Spleen (tissue), 7 donors: ENCODE measurements around the gene OBSCN.

Source experiments
- POLR2A ChIP-seq, 3 donors: fragments of 450-650 bp; IDR thresholded peaks; one replicate each; pipeline ENCODE4 v1.5.1; 2017; ENCODE audit warnings: antibody characterized with exemption in 3 of 3, mild to moderate bottlenecking in 1 of 3
- TF ChIP-seq, protein P1 (sequence below), 11 experiments: fragments of 200-600 bp in 7 of 11; fragments of 450-650 bp in 4 of 11; sonication (generic) in 4 of 11; IDR thresholded peaks in 8 of 11; conservative IDR thresholded peaks in 3 of 11; 1 replicate in 7 of 11; 2 replicates in 4 of 11; pipeline versions ENCODE4 v1.4.0 to v1.8.0; 2016 to 2021; ENCODE audit warnings: antibody characterized with exemption in 11 of 11, inconsistent platforms in 4 of 11, mild to moderate bottlenecking in 1 of 11
- donor health status: DM: no; HTN: no; CAD: no; lungs with moderate emphysema.
- donor health status: DM: no; HTN: no; CAD: no.
- donor health status: DM: no; HTN: no; CAD: no.

DNA sequence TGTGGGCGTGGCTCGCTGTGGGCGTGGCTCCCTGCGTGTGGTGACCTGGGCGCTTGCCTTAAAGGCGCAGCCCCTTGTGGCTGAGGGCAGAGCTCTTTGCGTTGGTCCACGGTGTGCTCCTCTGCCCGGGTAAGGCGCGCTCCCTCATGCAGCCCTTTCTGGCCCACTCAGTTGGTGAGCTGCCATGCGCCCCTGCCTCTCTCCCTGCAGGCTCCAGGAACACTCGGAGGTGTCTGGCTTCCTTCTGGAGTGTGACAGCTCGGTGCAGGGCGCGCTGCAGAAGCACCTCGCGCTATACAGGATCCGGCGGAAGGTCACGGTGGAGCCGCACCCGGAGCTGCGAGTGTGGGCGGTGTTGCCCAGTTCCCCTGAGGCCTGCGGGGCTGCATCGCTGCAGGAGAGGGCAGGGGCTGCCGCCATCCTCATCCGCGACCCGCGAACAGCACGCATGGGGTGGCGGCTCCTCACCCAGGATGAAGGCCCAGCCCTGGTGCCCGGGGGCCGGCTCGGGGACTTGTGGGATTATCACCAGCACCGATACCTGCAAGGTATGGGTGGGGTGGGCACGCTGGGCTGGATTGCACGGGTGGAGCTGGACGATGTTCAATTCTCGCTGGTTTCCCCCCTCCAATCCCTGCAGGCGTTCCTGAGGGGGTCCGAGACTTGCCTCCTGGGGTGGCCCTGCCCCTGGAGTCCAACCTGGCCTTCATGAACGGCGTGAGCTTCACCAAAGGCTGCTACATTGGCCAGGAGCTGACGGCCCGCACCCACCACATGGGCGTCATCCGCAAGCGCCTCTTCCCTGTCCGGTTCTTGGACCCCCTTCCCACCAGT, 33.1 kb upstream of the OBSCN start:
- no peak for TF ChIP-seq POLR2A (IDR thresholded peaks at IDR 0.05)
- TF ChIP-seq, protein P1, sequence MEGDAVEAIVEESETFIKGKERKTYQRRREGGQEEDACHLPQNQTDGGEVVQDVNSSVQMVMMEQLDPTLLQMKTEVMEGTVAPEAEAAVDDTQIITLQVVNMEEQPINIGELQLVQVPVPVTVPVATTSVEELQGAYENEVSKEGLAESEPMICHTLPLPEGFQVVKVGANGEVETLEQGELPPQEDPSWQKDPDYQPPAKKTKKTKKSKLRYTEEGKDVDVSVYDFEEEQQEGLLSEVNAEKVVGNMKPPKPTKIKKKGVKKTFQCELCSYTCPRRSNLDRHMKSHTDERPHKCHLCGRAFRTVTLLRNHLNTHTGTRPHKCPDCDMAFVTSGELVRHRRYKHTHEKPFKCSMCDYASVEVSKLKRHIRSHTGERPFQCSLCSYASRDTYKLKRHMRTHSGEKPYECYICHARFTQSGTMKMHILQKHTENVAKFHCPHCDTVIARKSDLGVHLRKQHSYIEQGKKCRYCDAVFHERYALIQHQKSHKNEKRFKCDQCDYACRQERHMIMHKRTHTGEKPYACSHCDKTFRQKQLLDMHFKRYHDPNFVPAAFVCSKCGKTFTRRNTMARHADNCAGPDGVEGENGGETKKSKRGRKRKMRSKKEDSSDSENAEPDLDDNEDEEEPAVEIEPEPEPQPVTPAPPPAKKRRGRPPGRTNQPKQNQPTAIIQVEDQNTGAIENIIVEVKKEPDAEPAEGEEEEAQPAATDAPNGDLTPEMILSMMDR (IDR thresholded peaks at IDR 0.05 in 8 of 11, conservative IDR thresholded peaks at IDR 0.05 in 3 of 11): no peak
